Caco-2 (cell line): ENCODE data around the gene DDX51. TPM values are rescaled to one million over a fixed set of nuclear protein-coding genes. Genes with fewer than 3 reads are reported as not detected.

Source experiments
- BruUV-seq: library from RNA; stranded (reverse); fragments of 400-500 nt; replicated peaks from 2 replicates; lab custom pipeline; 2021; lab: Mats Ljungman, UMichigan
- CTCF ChIA-PET: fragments of 300-600 bp; sonication (Branson Sonifier 250); formaldehyde crosslinking; loops from one replicate; lab custom pipeline; 2022; ENCODE audit warnings: antibody characterized with exemption; lab: Charles Lee
- POLR2A ChIA-PET: fragments of 300-600 bp; sonication (Branson Sonifier 250); formaldehyde crosslinking; loops from one replicate; lab custom pipeline; 2022; ENCODE audit warnings: antibody characterized with exemption; lab: Charles Lee
- DNase-seq, 2 experiments: peaks; one replicate each; pipeline versions ENCODE4 v3.0.0 to v3.0.0-alpha.2; 2020 to 2022
- H3K27me3 ChIP-seq: replicated peaks from 2 replicates; pipeline ENCODE4 v1.6.0; 2011; ENCODE audit warnings: low read length; ENCODE audit not compliant: control insufficient read depth, insufficient read depth
- H3K36me3 ChIP-seq: 2 replicates; pipeline ENCODE4 v1.5.1; 2011; ENCODE audit warnings: low read length; ENCODE audit not compliant: control insufficient read depth, insufficient read depth
- H3K4me1 ChIP-seq: fragments of 250-450 bp; sonication (Bioruptor Pico); 2 replicates; pipeline ENCODE4 v1.5.1; 2020; ENCODE audit warnings: mild to moderate bottlenecking
- H3K4me3 ChIP-seq: 2 replicates; pipeline ENCODE4 v1.5.1; 2011; ENCODE audit warnings: low read depth, mild to moderate bottlenecking, control low read depth, low read length
- H3K9me3 ChIP-seq: fragments of 250-450 bp; sonication (Bioruptor Pico); 2 replicates; pipeline ENCODE4 v1.5.1; 2020; ENCODE audit warnings: mild to moderate bottlenecking, moderate library complexity
- H3K27ac Mint-ChIP-seq: one replicate; pipeline ENCODE4 v1.8.0; 2022; ENCODE audit warnings: mixed read lengths; ENCODE audit not compliant: unreplicated experiment
- H3K27me3 Mint-ChIP-seq: one replicate; pipeline ENCODE4 v1.8.0; 2022; ENCODE audit warnings: mixed read lengths; ENCODE audit not compliant: insufficient read depth, unreplicated experiment
- H3K36me3 Mint-ChIP-seq: one replicate; pipeline ENCODE4 v1.8.0; 2022; ENCODE audit warnings: mild to moderate bottlenecking, mixed read lengths; ENCODE audit not compliant: insufficient read depth, unreplicated experiment
- H3K4me1 Mint-ChIP-seq: one replicate; pipeline ENCODE4 v1.8.0; 2022; ENCODE audit warnings: low read depth, mixed read lengths; ENCODE audit not compliant: unreplicated experiment
- H3K4me3 Mint-ChIP-seq: one replicate; pipeline ENCODE4 v1.8.0; 2022; ENCODE audit warnings: mild to moderate bottlenecking, moderate library complexity, mixed read lengths; ENCODE audit not compliant: unreplicated experiment
- H3K9me3 Mint-ChIP-seq: one replicate; pipeline ENCODE4 v1.8.0; 2022; ENCODE audit warnings: mixed read lengths; ENCODE audit not compliant: unreplicated experiment
- CTCF ChIP-seq, 2 experiments: fragments of 200-600 bp in 1 of 2; IDR thresholded peaks; 1 replicate in 1 of 2; 2 replicates in 1 of 2; pipeline versions ENCODE4 v1.5.1 to v1.8.0; 2011 to 2022; ENCODE audit warnings: antibody characterized with exemption in 1 of 2, control low read depth in 1 of 2, inconsistent platforms in 1 of 2, low read depth in 1 of 2, low read length in 1 of 2, mild to moderate bottlenecking in 1 of 2, moderate library complexity in 1 of 2; ENCODE audit not compliant: insufficient read depth in 1 of 2, severe bottlenecking in 1 of 2, unreplicated experiment in 1 of 2
- intact Hi-C: fragments of 100-400 bp; cut with micrococcal nuclease; formaldehyde crosslinking; loops from one replicate; pipeline ENCODE4 v1.10.0; 2022; ENCODE audit not compliant: unreplicated experiment
- total RNA-seq: library from RNA; stranded (reverse); gene quantifications from 2 replicates; pipeline ENCODE4 v1.2.3, GENCODE V29; 2022

DDX51 gene
- total RNA-seq, 1 experiment from 2014 or later: 40.4 TPM

- Histone ChIP-seq H3K4me1 (peaks cover 6% of the 10 kb centered on the region), H3K9me3 (no peaks in the 10 kb centered on the region), H3K36me3 (no peaks in the 10 kb centered on the region; the same call in none of the 2 replicates), H3K4me3 (peak overlapping the region; percentile 90), H3K27me3 (no peaks in the 10 kb centered on the region)
- no peaks in the 10 kb centered on the region for H3K4me1 Mint-ChIP-seq
- H3K36me3 Mint-ChIP-seq: peaks cover 53% of the 10 kb centered on the region
- TF ChIP-seq CTCF (IDR thresholded peaks at IDR 0.05; ENCODE audit: insufficient read depth in 1 of 2, low read depth in 1 of 2, low read length in 1 of 2, severe bottlenecking in 1 of 2, unreplicated experiment in 1 of 2): no peak
- ChIA-PET POLR2A (no interaction called here), CTCF (no interaction called here)
- intact Hi-C loops: no loop called here
- H3K4me3 Mint-ChIP-seq: peak overlapping the region; percentile 85
- TSS peak; percentile 28 for BruUV-seq
- no peak for DNase-seq
- peak overlapping the region; percentile 45 for H3K27ac Mint-ChIP-seq
- H3K27me3 Mint-ChIP-seq: no peaks in the 10 kb centered on the region
- H3K9me3 Mint-ChIP-seq: no peaks in the 10 kb centered on the region
Measured at GRCh38 chr12:132142679-132143335, 1.3 kb downstream of the DDX51 start.

GRCh38 chr12:132141976-132142678 lies 2.0 kb downstream of the DDX51 start:
- ChIA-PET POLR2A (no interaction called here), CTCF (no interaction called here)
- peaks cover 6% of the 10 kb centered on the region for H3K4me1 ChIP-seq
- Mint-ChIP-seq H3K9me3 (no peaks in the 10 kb centered on the region), H3K27ac (no peak overlapping the region), H3K36me3 (peaks cover 60% of the 10 kb centered on the region), H3K4me3 (peak overlapping the region; percentile 85), H3K27me3 (no peaks in the 10 kb centered on the region), H3K4me1 (no peaks in the 10 kb centered on the region)
- H3K36me3 ChIP-seq: no peaks in the 10 kb centered on the region; the same call in none of the 2 replicates
- H3K9me3 ChIP-seq: no peaks in the 10 kb centered on the region
- TF ChIP-seq CTCF (IDR thresholded peaks at IDR 0.05; ENCODE audit: insufficient read depth in 1 of 2, low read depth in 1 of 2, low read length in 1 of 2, severe bottlenecking in 1 of 2, unreplicated experiment in 1 of 2): no peak
- intact Hi-C loops: no loop called here
- peak overlapping the region; percentile 2; the same call in 1 of the 2 replicates for H3K4me3 ChIP-seq
- no TSS peak for BruUV-seq
- DNase-seq: no peak
- no peaks in the 10 kb centered on the region for H3K27me3 ChIP-seq

DNA sequence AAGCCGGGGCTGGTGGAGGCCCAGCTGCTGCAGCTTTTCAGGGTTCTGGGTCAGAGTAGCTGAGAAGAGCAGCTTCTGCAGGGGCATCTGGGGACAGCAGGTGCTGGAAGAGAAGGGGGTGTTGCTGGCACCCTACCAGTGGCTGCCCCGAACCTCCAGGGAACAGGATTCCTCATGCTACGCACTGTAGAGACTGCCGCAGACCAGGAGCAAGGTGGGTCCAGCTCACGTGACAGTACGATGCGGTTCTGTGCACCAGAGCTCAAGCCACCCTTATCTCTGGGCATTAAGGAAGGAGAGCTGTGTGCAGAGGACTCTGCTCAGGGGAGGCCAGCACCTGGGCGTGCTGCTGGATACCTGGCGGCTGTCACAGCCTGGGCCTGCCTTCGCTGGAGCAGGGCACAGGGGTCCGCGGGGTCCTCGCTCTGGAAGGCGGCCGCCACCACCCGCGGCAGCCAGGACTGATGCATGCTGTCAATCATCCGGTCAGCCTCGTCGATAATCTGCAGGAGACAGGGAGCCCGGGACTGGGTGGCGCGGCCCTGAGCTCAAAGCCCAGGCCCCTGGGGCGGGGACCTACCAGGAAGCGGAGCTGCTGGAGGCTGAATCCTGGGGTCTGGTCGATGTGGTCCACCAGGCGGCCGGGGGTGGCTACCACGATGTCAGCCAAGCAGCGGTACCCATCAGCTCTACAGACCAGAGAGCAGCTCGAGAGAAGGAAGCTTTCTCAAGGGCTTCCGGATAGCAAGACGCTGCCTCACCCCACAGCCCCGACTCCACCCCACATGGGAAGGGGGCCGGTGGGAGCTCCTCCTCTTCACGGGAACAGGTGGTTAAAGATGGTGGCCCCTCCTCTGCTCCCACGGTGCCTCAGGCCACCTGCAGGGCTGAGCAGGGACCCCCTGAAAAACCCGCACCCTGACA lies 2.9 kb downstream of the DDX51 start:
- no peak overlapping the region for H3K27ac Mint-ChIP-seq
- no peak for TF ChIP-seq CTCF (IDR thresholded peaks at IDR 0.05; ENCODE audit: insufficient read depth in 1 of 2, low read depth in 1 of 2, low read length in 1 of 2, severe bottlenecking in 1 of 2, unreplicated experiment in 1 of 2)
- H3K27me3 Mint-ChIP-seq: no peaks in the 10 kb centered on the region
- H3K36me3 ChIP-seq: no peaks in the 10 kb centered on the region; the same call in none of the 2 replicates
- no peak overlapping the region for H3K4me3 ChIP-seq
- no peak overlapping the region for H3K4me3 Mint-ChIP-seq
- H3K36me3 Mint-ChIP-seq: peaks cover 62% of the 10 kb centered on the region
- H3K9me3 Mint-ChIP-seq: no peaks in the 10 kb centered on the region
- no peaks in the 10 kb centered on the region for H3K27me3 ChIP-seq
- no peaks in the 10 kb centered on the region for H3K4me1 Mint-ChIP-seq
- BruUV-seq: no TSS peak
- DNase-seq: no peak
- ChIA-PET CTCF (no interaction called here), POLR2A (no interaction called here)
- H3K4me1 ChIP-seq: peaks cover 6% of the 10 kb centered on the region
- intact Hi-C loops: no loop called here
- H3K9me3 ChIP-seq: no peaks in the 10 kb centered on the region
